ENCODE measurements around the gene CDH12. TPM values are rescaled to one million over a fixed set of nuclear protein-coding genes. Genes with fewer than 3 reads are reported as not detected.

CDH12 gene
- total and polyA plus RNA-seq, 9 donors, result 0.05 to 3.4 (median 0.28) TPM; not detected in 4

GRCh38 chr5:22855824-22856223 is 2.7 kb upstream of the CDH12 start:
- H3K27me3 ChIP-seq, result no peaks in the 10 kb centered on the region
- H3K27ac ChIP-seq, result no peak overlapping the region
- no peak overlapping the region for H3K4me3 ChIP-seq
- no peaks in the 10 kb centered on the region for H3K9me3 ChIP-seq
- H3K36me3 ChIP-seq, result no peaks in the 10 kb centered on the region
- intact Hi-C loops (cut with DNase I), result no loop called here
- H3K4me1 ChIP-seq (ENCODE audit: insufficient read depth), result no peaks in the 10 kb centered on the region
- WGBS, 3 donors, result 63 to 78% (median 75%) methylated on average over 4 of the region's 4 CpGs
- DNase-seq, result no peak
- TF ChIP-seq EP300 (IDR thresholded peaks at IDR 0.05) (no peak), CTCF (IDR thresholded peaks at IDR 0.05) (no peak), POLR2A (IDR thresholded peaks at IDR 0.05) (no peak)

- 61 to 64% (median 63%) methylated on average over 3 of the region's 3 CpGs for WGBS, 3 donors
- no peak for TF ChIP-seq POLR2A (IDR thresholded peaks at IDR 0.05)
- TF ChIP-seq EP300 (IDR thresholded peaks at IDR 0.05), result no peak
- no peak for TF ChIP-seq CTCF (IDR thresholded peaks at IDR 0.05)
Observed at GRCh38 chr5:22850981-22851380, 2.2 kb downstream of the CDH12 start.

GRCh38 chr5:22846693-22847092 is 6.5 kb downstream of the CDH12 start:
- 75 to 89% (median 76%) methylated on average over 2 of the region's 2 CpGs for WGBS, 3 donors
- Histone ChIP-seq H3K9me3 (no peaks in the 10 kb centered on the region), H3K27me3 (no peaks in the 10 kb centered on the region), H3K27ac (no peak overlapping the region), H3K4me3 (no peak overlapping the region), H3K36me3 (no peaks in the 10 kb centered on the region), H3K4me1 (ENCODE audit: insufficient read depth) (no peaks in the 10 kb centered on the region)
- intact Hi-C loops (cut with DNase I), result no loop called here
- TF ChIP-seq EP300 (IDR thresholded peaks at IDR 0.05) (no peak), CTCF (IDR thresholded peaks at IDR 0.05) (no peak), POLR2A (IDR thresholded peaks at IDR 0.05) (no peak)
- no peak for DNase-seq

More at GRCh38 chr5:22850981-22851380, 2.2 kb downstream of the CDH12 start:
- H3K9me3 ChIP-seq, result no peaks in the 10 kb centered on the region
- no peaks in the 10 kb centered on the region for H3K27me3 ChIP-seq
- H3K4me3 ChIP-seq, result no peak overlapping the region
- no peaks in the 10 kb centered on the region for H3K36me3 ChIP-seq
- intact Hi-C loops (cut with DNase I), result no loop called here
- no peak overlapping the region for H3K27ac ChIP-seq
- no peaks in the 10 kb centered on the region for H3K4me1 ChIP-seq (ENCODE audit: insufficient read depth)
- DNase-seq, result no peak

DNA sequence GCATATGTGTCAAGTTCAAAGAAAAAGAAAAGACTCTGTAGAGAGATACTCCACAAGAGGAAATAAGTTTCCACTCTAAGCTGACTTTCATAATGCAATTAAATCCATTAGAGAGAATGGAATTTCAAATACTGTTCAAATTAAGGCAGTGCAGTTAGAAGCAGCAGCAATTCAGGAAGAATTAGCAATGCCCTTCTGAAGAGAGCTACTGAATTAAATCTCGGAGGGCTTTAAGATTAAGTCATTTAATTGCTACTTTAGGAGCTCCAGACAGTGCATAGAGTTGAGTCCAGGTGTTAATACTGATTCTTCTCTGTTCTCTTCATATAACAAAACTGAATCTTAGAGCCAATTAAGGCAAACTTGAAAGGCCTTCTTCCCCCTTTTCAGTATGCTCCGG is 8.5 kb downstream of the CDH12 start:
- TF ChIP-seq POLR2A (IDR thresholded peaks at IDR 0.05) (no peak), EP300 (IDR thresholded peaks at IDR 0.05) (no peak), CTCF (IDR thresholded peaks at IDR 0.05) (no peak)
- 80 to 91% (median 90%) methylated on average over 2 of the region's 2 CpGs for WGBS, 3 donors
- H3K27me3 ChIP-seq, result no peaks in the 10 kb centered on the region
- intact Hi-C loops (cut with DNase I), result no loop called here
- no peaks in the 10 kb centered on the region for H3K4me1 ChIP-seq (ENCODE audit: insufficient read depth)
- H3K4me3 ChIP-seq, result no peak overlapping the region
- no peak for DNase-seq
- H3K36me3 ChIP-seq, result no peaks in the 10 kb centered on the region
- H3K9me3 ChIP-seq, result no peaks in the 10 kb centered on the region
- H3K27ac ChIP-seq, result no peak overlapping the region

Measured in ovary (tissue), 9 donors.